ENCODE data around the gene GALNT7. TPM values are rescaled to one million over a fixed set of nuclear protein-coding genes. Genes with fewer than 3 reads are reported as not detected.

GALNT7 gene
- total and polyA plus RNA-seq, 10 of the 15 experiments (the other 5 are each of a cell fraction or from before 2014, with no cell fraction given), result 14.2 to 33.2 (median 28.9) TPM

GRCh38 chr4:173191623-173192041 lies 23.0 kb downstream of the GALNT7 start:
- no TSS peak for BruUV-seq (replicated peaks)
- DNase-seq (ENCODE audit: low read depth, low spot score) (no peak), FAIRE-seq (no peak), ATAC-seq (no peak)
- Histone ChIP-seq H3K79me2 (ENCODE audit: control insufficient read depth, insufficient read depth, low read length) (peaks cover 39% of the 10 kb centered on the region), H3K27me3 (replicated peaks in 1 of 2; ENCODE audit: control insufficient read depth in 2 of 2, insufficient read depth in 2 of 2, low read length in 1 of 2) (no peaks in the 10 kb centered on the region), H3K4me1 (ENCODE audit: control insufficient read depth, insufficient read depth, low read length) (peaks cover 15% of the 10 kb centered on the region; the same call in 1 of the 2 replicates), H3K4me2 (ENCODE audit: control insufficient read depth, insufficient read depth) (no peak overlapping the region), H3K27ac (ENCODE audit: control insufficient read depth, insufficient read depth) (no peak overlapping the region), H4K20me1 (ENCODE audit: control insufficient read depth, insufficient read depth) (no peaks in the 10 kb centered on the region), H3K9me3 (replicated peaks; ENCODE audit: control insufficient read depth, insufficient read depth, low read length) (no peaks in the 10 kb centered on the region; the same call in 2 of the 3 replicates), H3K36me3 (ENCODE audit: control insufficient read depth in 2 of 2, insufficient read depth in 2 of 2, low read length in 1 of 2) (no peaks in the 10 kb centered on the region), H3K9ac (ENCODE audit: control insufficient read depth, insufficient read depth, low read length) (no peak overlapping the region), H3K4me3 (no peak overlapping the region), H2AFZ (ENCODE audit: control insufficient read depth, low read depth, low read length) (no peak overlapping the region)
- ChIA-PET RAD21 (ENCODE audit: unreplicated experiment) (no interaction called here), SMC1A (ENCODE audit: uncharacterized antibody, unreplicated experiment) (no interaction called here), POLR2A (no interaction called here), CTCF (interaction anchor here (1.6 kb wide), 1 partner anchor 110 kb away, joined by 4 read pairs; no protein-coding TSS in a partner anchor)
- intact Hi-C loops (cut with micrococcal nuclease; ENCODE audit: unreplicated experiment), result no loop called here
- 82% methylated on average over 3 of the region's 3 CpGs for WGBS (ENCODE audit: insufficient coverage, insufficient replicate concordance, low lambda C conversion rate, missing lambda C conversion rate)
- in situ Hi-C loops (cut with MboI), result no loop called here
- TF ChIP-seq GABPA (IDR thresholded peaks at IDR 0.05; ENCODE audit: low read depth), result no peak
- no peak for TF ChIP-seq MTA2 (IDR thresholded peaks at IDR 0.05; ENCODE audit: low read depth)
- TF ChIP-seq IRF3 (IDR thresholded peaks at IDR 0.05), result no peak
- TF ChIP-seq MLLT1 (IDR thresholded peaks at IDR 0.05), result no peak
- no peak for TF ChIP-seq MEF2A (IDR thresholded peaks at IDR 0.05; ENCODE audit: insufficient read depth, low read depth, low read length)
- TF ChIP-seq ZNF274 (IDR thresholded peaks at IDR 0.05; ENCODE audit: insufficient read depth, insufficient read length), result no peak
- no peak for TF ChIP-seq SUPT20H (IDR thresholded peaks at IDR 0.05; ENCODE audit: borderline replicate concordance, control insufficient read depth, low read depth, low read length)
- TF ChIP-seq ZNF687 (IDR thresholded peaks at IDR 0.05), result no peak
- no peak for TF ChIP-seq EED (IDR thresholded peaks at IDR 0.05; ENCODE audit: low read depth)
- no peak for TF ChIP-seq EGR1 (IDR thresholded peaks at IDR 0.05; ENCODE audit: borderline replicate concordance in 1 of 2, low read depth in 2 of 2, low read length in 2 of 2)
- no peak for TF ChIP-seq FOXK2 (IDR thresholded peaks at IDR 0.05)
- no peak for TF ChIP-seq ZBTB11 (CRISPR knock-in tag; IDR thresholded peaks at IDR 0.05)
- no peak for TF ChIP-seq HDGF (IDR thresholded peaks at IDR 0.05)
- no peak for TF ChIP-seq ATF3 (IDR thresholded peaks at IDR 0.05; ENCODE audit: borderline replicate concordance, extremely low read depth, low read depth, low read length)

Measured in GM12878 (cell line).